ENCODE measurements around the gene BBS4.

BBS4 gene

GRCh38 chr15:72766025-72766424 lies 80.0 kb downstream of the BBS4 start:
- Histone ChIP-seq H3K36me3 (peaks cover 49 to 70% (median 64%) of the 10 kb centered on the region in 3 donors), H3K4me3 (no peak overlapping the region), H3K9me3 (peaks cover 0 to 11% (median 0%) of the 10 kb centered on the region in 3 donors), H3K4me1 (no peaks in the 10 kb centered on the region), H3K27me3 (no peaks in the 10 kb centered on the region), H3K27ac (no peak overlapping the region)
- intact Hi-C loops (cut with DNase I; ENCODE audit: low total_unique reads) = no loop called here
- TF ChIP-seq CTCF (IDR thresholded peaks at IDR 0.05) = no peak
- DNase-seq = no peak

GRCh38 chr15:72766780-72767179 lies 80.8 kb downstream of the BBS4 start:
- H3K27ac ChIP-seq = no peak overlapping the region
- H3K4me3 ChIP-seq = no peak overlapping the region
- DNase-seq = no peak
- H3K9me3 ChIP-seq = peaks cover 0 to 11% (median 0%) of the 10 kb centered on the region in 3 donors
- intact Hi-C loops (cut with DNase I; ENCODE audit: low total_unique reads) = no loop called here
- no peaks in the 10 kb centered on the region for H3K27me3 ChIP-seq
- no peaks in the 10 kb centered on the region for H3K4me1 ChIP-seq
- peaks cover 55 to 72% (median 64%) of the 10 kb centered on the region in 3 donors for H3K36me3 ChIP-seq
- TF ChIP-seq CTCF (IDR thresholded peaks at IDR 0.05) = no peak

- intact Hi-C loops (cut with DNase I; ENCODE audit: low total_unique reads) = no loop called here
- no peaks in the 10 kb centered on the region for H3K4me1 ChIP-seq
- peaks cover 61 to 84% (median 69%) of the 10 kb centered on the region in 3 donors for H3K36me3 ChIP-seq
- TF ChIP-seq CTCF (IDR thresholded peaks at IDR 0.05) = no peak
- no peaks in the 10 kb centered on the region for H3K27me3 ChIP-seq
- DNase-seq = no peak
- H3K9me3 ChIP-seq = peaks cover 0 to 11% (median 0%) of the 10 kb centered on the region in 3 donors
- no peak overlapping the region for H3K27ac ChIP-seq
- H3K4me3 ChIP-seq = no peak overlapping the region
Measured at GRCh38 chr15:72770673-72771328, 84.8 kb downstream of the BBS4 start.

- H3K27ac ChIP-seq = no peak overlapping the region
- TF ChIP-seq CTCF (IDR thresholded peaks at IDR 0.05) = no peak
- H3K9me3 ChIP-seq = peaks cover 0 to 11% (median 0%) of the 10 kb centered on the region in 3 donors
- no peak overlapping the region for H3K4me3 ChIP-seq
- intact Hi-C loops (cut with DNase I; ENCODE audit: low total_unique reads) = no loop called here
- peaks cover 56 to 81% (median 64%) of the 10 kb centered on the region in 3 donors for H3K36me3 ChIP-seq
- H3K27me3 ChIP-seq = no peaks in the 10 kb centered on the region
- no peaks in the 10 kb centered on the region for H3K4me1 ChIP-seq
- no peak for DNase-seq
Measured at GRCh38 chr15:72771329-72771725, 85.3 kb downstream of the BBS4 start.

GRCh38 chr15:72774696-72775383 lies 88.8 kb downstream of the BBS4 start:
- TF ChIP-seq CTCF (IDR thresholded peaks at IDR 0.05) = no peak
- no peak overlapping the region for H3K27ac ChIP-seq
- intact Hi-C loops (cut with DNase I; ENCODE audit: low total_unique reads) = no loop called here
- H3K27me3 ChIP-seq = no peaks in the 10 kb centered on the region
- peaks cover 29 to 61% (median 36%) of the 10 kb centered on the region in 3 donors for H3K36me3 ChIP-seq
- H3K4me3 ChIP-seq = no peak overlapping the region
- H3K4me1 ChIP-seq = no peaks in the 10 kb centered on the region
- no peaks in the 10 kb centered on the region for H3K9me3 ChIP-seq
- DNase-seq = no peak
